Measurements from ENCODE around the gene SETBP1.
"Not testable (repeated sequence)": the region's sequence is repeated elsewhere in the genome, so short reads cannot be mapped to it uniquely, and the experiment has no call there.

SETBP1 gene

DNA sequence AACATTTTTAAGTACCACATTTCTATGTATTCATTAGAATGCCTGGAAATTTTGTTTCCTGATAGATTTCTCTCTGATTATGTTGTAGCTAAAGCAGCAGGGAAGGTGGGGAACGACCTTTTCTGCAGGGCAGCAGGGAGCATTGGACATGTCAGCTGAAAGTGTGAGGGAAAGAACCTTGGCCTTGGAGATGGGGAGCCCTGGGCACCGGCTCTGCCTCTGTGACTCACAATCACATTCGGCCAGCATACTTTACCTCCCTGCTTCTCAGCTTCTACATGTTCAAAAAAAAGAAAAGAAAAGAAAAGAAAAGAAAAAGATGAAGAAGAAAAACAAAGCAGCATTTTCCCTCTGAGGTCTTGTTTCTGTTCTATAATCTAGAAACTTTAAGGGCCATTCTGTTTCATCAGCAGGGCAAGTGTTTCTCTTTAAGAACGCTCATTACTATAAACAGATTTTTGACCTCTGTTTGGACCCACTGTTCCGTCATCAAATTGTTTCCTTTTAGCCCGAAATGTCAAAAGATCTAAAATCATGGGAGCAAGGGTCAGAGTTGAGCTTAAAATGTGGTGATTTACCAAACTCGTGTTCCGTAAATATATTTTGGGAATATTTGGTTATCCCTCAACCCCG, 27.9 kb downstream of the SETBP1 start:
- DNase-seq, result no peak

DNA sequence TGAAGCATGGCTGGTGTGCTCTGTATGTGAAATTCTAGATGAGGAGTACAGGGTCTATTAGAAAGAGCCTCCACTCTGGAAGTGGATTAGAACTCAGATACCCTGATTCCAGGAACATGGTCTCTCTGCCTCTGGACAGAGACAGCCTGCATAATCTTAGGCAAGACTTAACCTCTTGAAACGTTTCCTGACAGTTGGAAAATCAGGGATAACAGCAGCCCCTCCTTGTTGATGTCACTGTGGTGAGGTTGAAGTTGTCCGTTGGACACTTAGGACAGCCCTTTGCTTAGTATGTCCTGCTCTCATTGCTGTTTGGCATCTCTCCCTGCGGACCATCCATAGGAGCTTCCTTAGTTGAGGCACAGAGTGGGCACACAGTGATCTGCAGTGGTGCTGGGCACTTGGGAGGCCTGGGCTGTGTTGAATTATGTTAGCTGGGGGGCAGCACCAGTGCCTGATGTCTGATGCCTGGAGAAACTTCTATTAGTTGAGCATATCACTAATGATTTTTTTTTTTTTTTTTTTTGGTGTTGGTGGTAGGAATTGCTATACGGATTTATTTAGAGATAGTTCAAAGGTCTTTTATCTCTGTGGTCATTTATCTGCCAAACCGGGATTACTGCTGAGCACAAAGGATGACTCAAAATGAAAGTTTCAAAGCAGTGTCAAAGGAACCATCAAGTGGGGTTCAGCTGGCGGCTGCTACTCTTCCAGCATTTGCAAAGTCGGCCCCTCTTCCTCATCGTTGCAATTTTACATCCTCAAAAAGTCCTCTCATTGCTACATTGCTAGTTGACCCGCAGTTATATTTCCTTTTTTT, 28.8 kb downstream of the SETBP1 start:
- DNase-seq, result no peak

DNA sequence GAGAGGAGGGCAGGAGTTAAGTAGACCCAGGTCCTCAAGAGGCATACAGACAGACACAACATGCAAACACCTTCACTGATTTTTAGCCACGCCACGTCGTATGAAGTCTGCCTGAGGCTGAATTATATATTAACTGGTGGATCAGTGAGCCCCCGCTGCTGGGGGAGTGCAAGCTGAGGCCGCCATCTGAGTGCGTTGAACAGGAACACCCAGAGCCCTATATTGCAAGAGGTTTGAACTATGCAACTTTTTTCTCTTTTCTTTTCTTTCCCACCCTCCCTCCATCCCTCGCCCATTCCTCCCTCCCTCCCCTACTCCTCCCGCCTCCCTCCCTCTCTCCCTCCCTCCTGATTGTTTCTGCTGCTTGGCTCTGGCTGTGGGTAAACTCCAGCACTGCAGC, 30.2 kb downstream of the SETBP1 start:
- DNase-seq, result no peak

DNA sequence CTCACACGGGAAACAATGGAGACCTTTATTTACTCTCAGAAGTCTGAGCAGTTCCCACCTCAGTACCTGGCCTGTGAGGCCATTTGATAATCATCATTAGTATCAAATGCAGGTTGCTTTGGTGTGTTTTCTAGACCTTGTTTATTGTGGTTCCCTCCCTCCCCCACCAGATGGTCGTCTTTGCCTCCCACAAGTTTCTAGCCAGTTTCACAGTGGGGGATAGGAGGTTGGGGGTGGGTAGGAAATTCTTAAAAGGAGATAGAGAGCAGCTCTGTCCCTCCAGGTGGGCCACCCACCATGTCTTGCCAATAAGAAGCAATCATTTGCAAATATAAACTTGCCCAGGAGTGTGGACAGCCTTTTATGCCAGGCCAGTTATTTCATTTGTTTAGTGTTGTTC, 31.3 kb downstream of the SETBP1 start:
- no peak for DNase-seq

DNA sequence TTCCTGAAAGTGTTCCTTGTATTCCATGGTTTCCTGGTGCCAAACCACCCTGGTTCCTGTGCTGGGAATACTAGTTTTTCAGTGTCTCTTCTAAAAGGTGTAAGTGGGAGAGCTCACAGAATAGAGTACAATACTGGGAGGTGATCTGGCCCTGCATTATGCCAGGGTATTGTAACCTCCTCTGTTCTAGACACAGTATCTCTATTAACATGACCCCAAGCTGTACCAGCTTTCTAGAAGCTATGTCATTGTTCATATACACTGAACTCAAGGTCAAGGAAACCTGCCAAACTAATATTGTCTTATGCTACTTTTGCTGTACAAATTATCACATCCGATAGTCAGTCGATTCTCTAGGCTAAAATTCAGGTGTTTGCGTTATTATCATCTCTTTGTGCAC, 32.7 kb downstream of the SETBP1 start:
- no peak for DNase-seq

DNA sequence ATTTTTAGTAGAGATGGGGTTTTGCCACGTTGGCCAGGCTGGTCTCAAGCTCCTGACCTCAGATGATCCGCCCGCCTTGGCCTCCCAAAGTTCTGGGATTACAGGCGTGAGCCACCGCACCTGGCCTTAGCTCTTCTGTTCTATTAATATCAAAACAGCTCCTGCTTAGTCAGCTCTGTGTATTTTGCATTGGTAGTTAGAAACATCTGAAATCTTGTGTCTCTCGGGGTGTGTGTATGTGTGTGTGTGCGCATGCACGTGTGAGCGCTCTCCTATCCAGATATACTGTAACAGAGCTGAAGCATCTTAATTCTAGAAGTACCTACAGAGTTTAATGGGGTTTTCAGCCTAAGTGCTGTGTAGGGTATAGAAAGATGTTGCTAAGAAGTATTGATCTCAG, 33.7 kb downstream of the SETBP1 start:
- DNase-seq, result no peak

DNA sequence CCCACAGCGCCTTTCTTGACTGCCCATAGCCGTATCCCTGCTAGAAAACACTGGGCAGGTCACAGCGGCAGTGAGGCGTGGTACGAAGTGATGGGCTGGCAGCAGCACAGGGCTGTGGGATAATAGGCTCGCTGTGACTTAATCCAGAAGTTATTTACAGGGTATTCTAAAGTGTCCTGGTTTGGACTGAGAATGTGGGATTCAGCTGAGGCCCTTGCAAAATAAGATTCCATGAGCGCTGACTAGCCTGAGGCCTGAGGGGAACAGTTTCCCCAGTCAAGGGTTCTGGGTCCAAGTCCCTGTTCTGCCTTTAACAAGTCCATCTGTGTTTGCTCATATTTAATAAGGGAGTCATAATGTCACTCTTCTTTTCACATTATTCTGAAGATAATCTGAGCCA, 34.6 kb downstream of the SETBP1 start:
- no peak for DNase-seq

DNA sequence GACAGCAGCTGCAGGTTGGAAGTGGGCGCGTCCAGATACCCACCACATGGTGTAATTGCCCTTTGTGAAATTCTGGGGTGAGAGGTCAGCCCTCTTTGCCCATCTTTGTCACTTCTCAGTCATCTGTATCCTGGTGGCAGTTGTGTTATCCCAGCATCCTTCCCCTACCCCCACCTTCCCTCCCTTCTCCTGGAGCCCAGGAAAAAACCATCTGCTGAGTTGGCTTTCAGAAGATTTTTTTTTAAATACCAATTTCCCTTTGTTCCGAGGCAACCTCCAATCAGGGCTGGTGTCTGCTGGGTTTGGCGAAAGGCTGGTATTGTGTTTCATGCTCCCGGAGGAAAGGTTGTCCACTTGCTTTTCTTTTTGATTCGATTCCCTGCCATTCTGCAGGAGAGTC, 35.2 kb downstream of the SETBP1 start:
- peak; percentile 55 for DNase-seq

DNA sequence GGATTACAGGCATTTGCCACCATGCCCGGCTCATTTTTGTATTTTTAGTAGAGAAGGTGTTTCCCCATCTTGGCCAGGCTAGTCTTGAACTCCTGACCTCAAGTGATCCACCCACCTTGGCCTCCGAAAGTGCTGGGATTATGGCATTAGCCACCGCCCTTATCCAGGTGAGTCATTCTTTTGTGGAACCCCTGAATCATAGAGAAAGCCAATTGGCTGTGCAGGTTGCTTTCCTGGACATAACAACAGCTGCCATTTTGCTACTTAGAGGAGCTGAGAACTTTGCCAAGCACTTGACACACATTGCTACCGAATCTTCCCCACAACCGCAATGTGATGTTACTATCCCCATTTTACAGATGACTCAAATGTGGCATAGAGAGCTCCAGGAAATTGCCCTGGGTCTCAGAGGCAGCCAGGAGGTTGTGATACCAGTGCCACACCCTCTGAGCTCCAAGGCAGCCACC, 36.0 kb downstream of the SETBP1 start:
- no peak for DNase-seq

DNA sequence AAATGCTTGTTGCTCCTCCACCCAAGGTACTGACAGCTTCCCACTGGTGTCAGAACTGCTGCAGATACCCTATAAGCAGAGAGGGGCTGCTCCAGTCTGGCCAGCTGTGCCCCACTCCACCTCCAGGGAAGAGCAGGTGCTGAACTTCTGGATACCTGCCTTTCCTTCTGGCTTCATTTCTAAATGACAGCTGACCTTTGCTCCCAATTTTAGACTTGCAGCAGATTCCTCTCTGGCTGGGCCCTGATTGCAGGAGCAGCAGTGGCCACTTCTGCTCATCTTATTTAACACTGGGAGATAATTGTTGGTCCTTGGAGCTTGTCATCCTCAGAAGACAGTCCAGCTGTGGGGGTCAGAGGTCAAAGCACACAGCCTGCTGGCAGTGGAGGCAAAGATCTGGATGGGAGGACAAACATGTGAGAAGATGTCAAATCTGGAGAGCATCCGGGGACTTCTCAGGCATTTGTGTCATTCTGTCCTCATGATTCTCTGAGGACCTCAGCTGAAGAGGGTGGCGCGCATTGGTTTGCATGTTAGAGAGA, 38.9 kb downstream of the SETBP1 start:
- DNase-seq, result no peak

DNA sequence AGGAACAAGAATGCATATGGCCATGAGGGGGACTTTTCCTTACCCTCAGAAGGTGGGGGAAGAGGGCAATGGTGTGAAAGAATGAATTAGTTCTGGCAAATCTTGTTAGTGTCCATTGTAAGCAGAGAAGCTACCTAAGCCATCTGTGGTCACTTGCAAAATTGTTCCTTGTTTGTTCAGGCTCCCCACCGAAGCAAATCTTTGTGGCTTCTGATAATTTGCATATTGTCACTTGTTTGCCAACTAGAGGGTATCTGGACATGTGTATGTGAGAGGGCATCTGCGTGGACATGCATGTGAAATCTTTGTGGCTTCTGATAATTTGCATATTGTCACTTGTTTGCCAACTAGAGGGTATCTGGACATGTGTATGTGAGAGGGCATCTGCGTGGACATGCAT, 41.1 kb downstream of the SETBP1 start:
- DNase-seq, result not testable (repeated sequence)

DNA sequence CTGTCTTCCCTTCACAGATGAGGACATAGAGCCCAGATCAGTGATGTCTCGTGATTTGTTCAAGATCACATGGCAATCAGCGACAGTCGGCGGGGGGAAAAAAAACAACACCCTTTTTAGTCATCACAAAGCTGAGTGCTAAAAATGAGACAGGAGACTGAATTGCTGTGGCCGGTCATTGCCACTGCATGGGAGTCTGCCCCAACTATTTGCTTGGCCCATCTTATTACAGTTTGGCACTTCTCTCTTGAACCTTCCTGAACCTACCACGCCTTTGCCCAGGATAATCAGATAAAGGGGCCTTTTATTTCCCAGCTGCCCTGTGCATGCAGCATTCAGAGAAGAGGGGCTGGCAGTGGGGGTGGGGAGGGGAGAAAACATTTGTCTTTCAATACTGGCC, 42.7 kb downstream of the SETBP1 start:
- no peak for DNase-seq

DNA sequence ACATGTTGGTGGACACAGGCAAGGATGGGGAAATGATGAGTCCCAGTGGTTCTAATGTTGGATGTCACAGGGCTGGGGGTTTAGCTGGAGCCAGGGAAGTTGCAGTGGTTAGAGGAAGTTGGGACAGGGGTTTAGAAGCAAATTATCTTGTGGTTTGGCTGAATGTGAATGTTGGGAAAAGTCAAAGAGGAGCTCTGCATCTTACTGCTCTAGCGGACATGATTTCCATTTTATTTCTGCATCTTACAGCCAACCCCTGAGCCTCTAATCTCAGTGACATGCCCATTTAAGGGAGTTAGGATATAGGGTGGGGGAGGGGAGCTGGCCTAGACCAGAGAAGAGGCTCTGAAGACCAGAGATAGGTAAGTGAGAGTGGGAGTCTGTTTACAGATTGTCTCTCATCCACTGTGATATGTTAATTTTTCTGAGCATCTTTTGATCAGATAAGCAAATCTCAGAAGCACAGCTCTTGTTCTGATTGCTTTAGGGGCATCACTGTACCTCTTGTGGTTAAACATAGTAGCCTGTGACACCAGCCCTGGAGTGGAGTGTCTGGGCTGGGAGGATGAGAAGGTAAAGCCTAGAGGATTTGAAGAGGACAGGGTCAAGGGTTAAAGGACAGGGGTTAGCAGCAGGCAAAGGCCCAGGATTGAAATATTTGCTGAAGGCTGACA, 43.6 kb downstream of the SETBP1 start:
- DNase-seq, result no peak

DNA sequence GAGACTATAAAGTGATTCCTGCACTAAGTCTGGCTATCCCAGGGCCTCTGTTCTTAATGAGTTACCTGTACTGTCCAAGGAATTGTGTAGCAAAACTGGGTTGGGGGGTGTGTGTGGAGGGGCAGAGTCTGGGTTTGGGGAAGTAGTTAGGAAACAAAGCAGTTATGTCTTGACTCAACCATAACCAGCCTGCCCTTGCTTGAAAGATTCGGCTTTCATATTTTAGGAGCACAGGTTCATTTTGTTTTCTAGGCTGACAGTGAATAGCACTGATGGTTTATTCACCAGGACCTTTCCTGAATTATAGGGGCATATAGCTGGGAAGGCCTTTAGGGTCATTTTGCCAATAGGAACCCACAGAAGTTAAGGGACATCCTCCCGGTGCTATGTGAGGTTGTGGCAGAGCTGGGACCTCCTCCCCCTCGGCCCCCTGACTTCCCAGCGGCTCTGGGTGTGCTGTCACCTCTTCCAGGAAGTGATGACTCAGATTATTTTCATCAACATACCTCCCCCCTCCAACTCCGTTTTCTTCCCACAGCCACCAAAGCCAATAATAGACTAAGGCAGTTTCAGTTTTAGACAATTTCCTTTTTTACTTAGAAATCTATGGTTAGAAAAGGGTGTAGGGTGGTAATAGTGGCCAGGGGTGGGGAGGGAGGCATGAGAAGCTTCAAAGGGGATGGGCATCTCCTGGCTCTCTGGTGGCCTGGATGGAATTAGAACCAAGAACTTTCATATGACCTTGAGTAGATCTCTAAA, 44.8 kb downstream of the SETBP1 start:
- no peak for DNase-seq

DNA sequence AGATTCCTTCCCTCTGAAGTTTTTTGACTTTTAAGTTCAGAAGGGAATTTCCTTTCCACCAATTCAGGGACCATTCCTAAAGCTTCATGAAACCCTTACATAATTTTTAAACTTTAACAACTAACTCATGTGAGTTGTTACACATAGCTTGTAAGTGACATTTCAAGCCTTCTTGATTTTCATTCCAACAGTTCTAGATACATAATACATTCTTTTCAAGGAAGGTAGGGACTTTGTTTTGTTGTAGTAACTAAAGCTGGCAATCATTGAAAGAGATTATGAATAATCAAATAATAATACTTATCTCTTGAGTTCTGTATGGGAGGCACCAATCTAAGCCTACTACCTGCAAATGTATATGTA, 45.4 kb downstream of the SETBP1 start:
- no peak for DNase-seq

DNA sequence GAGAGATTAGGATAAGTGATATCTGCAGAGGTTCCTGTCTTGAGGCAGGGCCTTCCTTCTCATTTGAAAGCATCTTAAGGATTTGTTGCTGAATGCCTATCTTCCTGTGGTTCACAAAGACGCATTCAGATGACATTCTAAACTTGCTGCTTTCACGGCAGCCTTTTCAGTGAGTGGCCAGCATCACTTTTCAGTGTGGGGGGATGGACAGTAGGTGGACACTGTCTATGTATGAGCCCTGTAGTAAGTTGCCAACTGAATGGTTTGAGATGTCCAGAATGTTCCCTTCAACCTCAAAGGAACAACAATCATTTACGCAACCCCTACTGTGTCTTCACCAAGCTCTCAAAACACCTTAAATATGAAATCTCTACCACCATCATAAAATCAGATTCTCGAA, 46.6 kb downstream of the SETBP1 start:
- DNase-seq, result no peak

DNA sequence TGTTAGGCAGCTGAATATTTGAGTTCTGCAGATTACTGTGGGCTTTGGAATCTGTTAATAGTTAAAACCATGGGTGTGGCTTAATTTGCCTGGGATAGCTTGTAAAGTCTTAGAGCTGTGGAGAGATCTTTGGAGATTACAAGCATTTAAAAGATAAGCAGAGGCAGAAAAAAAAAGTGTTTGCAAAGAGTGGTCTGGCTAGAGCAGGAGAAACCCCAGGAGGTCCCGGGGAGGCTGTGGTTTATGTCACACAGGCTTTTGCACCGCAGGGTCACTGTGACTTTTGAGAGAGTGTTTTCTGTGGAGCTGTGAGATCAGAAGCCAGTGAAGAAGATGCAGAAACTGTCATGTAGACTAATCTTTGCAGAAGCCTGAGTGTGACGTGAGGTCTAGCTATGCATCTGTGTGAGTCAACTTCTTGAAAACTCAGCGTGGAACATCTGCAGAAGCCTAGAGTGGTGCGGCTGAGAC, 49.0 kb downstream of the SETBP1 start:
- DNase-seq, result no peak

DNA sequence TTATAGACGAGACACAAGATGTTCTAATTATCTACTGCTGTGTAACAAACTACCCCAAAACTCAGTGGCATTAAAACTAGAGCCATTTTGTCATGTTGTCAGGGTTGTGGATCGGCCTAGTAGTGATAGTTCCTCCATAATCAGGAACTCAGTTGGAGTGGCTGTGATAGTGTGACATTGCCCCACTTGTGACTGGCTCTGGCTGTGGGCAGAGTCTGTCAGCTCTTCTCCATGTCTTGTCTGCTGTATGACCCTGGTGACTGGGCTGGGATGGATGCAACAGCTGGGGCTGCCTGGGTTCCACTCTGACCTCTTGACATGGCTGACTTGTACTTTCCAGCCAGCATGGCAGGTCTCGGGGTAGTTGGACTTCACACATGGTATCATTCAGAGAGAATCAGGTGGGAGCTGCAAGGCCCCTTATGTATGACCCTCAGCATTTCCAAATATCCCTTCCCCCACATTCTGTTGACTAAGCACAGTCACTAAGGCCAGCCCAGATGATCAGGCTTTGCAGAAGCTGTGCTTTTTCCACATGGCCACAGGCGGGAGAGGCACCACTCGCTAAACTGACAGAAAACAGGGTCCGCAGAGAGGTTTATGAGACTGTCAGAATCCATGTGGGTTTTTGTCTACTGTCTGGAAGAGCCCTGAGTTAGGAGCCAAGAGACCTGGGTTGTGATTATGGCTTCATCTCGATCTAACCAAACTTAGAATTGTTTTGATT, 50.3 kb downstream of the SETBP1 start:
- no peak for DNase-seq

DNA sequence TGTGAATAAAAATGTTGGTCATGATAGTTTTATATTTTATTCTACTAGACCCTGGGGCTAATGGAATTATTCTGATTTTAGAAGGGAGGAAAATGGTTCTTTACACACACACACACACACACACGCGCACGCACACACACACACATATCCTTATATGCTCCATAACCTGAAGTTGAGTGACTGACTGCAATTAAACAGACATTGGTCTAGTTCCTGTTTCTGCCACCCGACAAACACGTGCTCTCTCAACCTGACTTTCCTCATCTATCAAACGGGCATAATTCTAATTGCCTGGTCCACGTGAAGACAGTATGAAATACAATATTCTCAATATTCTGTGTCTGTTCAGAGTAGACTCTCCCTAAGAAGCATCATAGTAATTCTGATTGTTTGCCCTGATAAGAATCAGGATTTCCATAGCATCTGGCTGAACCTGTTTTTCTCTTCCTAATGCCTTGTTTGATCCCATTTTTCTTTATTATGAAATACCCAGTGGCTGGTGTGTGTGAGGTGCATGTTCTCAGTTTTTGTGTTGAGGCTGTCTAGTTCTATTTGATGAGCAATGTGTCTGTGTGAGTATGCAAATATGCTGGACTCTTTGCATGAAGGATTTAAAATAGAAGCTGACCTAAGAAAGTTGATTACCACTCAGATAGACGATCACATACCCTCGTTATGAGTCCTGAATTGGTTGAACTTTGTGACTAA, 51.0 kb downstream of the SETBP1 start:
- DNase-seq, result no peak

DNA sequence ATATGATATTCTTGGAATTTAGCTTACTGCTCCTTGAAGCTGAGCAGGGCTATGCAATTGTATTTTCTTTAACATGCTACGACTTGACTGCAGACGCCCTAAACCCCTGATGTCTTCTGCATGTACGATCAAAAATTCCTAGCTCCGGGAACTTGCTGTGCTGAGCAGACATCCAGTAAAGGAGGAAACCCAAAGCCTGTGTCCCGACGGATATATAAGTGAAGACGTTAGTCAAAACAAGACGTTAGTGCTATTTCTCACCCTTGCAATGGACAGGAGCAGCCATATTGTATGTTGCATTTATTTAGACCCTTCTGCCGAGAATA, 51.5 kb downstream of the SETBP1 start:
- DNase-seq, result no peak

DNA sequence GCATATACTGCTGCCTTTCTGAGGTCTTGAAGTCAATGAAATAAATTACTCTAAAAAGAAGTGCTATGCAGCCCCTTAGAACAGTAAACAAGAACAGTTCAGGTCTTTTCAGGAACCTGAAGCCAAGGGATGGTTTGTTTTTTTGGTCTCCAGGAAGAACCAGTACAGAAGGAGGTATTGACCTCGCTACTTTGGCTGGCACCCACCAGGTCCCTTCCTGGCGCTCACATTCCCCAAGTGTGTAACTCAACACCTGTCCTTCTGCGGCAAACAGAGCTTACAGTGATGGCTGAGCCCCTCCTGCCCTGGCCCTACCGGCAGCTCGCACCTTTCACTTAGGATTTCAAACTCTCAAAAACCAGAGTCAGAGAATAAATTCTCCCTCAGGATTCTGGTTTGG, 51.9 kb downstream of the SETBP1 start:
- no peak for DNase-seq

Measured in NCI-H345 (cell line).